Measurements from ENCODE around the gene PRAC2.

Gene PRAC2

GRCh38 chr17:48755356-48755755 lies 32.4 kb downstream of the PRAC2 start:
- no peak for DNase-seq

- no peak for DNase-seq
These were observed 33.9 kb downstream of the PRAC2 start for GRCh38 chr17:48756830-48757251.

GRCh38 chr17:48757524-48757961 lies 34.6 kb downstream of the PRAC2 start:
- DNase-seq, result no peak

GRCh38 chr17:48759288-48759687 lies 36.3 kb downstream of the PRAC2 start:
- no peak for DNase-seq

- DNase-seq, result no peak
These were observed 37.4 kb downstream of the PRAC2 start for GRCh38 chr17:48760411-48760810.

- DNase-seq, result no peak
These were observed 38.1 kb downstream of the PRAC2 start for GRCh38 chr17:48761114-48761513.

- no peak for DNase-seq
These were observed 44.3 kb downstream of the PRAC2 start for GRCh38 chr17:48767263-48767774.

GRCh38 chr17:48769009-48769675 lies 46.2 kb downstream of the PRAC2 start:
- DNase-seq, result no peak

GRCh38 chr17:48770954-48771353 lies 48.0 kb downstream of the PRAC2 start:
- no peak for DNase-seq

- DNase-seq, result no peak
These were observed 50.3 kb downstream of the PRAC2 start for GRCh38 chr17:48773245-48773644.
